Fibroblast of gingiva (primary cell): Measurements from ENCODE around the gene NEIL3.

Source experiments
- DNase-seq: peaks from one replicate; pipeline ENCODE4 v3.0.0-alpha.2; 2011; ENCODE audit warnings: low read depth

NEIL3 gene

GRCh38 chr4:177371461-177371860 is 61.8 kb downstream of the NEIL3 start:
- no peak for DNase-seq

- DNase-seq, result no peak
Observed at GRCh38 chr4:177374966-177375365, 65.3 kb downstream of the NEIL3 start.

DNA sequence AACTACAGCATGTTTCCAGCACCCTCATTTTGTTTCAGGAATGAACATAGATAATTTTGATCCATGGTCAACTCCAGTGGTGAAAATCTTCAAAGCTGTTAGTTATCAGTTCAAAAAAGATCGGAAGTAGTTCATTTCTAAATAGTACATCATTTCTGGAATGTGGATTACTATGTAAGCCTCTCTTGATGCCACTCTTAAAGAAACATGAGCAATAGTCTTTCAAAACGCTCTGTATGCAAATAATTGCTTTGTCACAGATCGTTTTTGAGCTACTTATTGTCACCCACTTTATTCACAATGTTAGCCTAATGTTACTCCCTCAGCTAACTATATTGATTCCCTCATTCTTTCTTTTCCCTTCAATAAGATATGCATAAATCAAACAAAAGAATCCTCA is 65.7 kb downstream of the NEIL3 start:
- DNase-seq, result no peak

DNA sequence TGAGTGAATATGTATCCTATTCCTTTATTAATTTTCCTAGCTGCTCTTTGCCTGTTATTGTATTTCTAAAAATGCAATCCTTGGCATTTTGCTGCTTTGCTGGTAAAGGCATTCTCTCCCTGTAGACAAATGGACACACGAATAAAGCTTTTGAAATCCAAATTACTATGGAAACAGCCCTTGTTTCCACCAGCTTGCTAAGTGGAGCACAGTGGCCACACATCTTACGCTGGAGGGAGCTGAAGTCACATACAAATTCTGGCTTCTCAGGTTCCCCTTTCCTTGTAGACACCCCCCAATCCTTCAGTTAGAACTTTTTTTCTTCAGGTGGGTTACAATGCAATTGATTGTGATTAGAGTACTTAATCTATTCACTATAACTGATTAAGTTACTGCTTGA is 66.3 kb downstream of the NEIL3 start:
- no peak for DNase-seq

DNA sequence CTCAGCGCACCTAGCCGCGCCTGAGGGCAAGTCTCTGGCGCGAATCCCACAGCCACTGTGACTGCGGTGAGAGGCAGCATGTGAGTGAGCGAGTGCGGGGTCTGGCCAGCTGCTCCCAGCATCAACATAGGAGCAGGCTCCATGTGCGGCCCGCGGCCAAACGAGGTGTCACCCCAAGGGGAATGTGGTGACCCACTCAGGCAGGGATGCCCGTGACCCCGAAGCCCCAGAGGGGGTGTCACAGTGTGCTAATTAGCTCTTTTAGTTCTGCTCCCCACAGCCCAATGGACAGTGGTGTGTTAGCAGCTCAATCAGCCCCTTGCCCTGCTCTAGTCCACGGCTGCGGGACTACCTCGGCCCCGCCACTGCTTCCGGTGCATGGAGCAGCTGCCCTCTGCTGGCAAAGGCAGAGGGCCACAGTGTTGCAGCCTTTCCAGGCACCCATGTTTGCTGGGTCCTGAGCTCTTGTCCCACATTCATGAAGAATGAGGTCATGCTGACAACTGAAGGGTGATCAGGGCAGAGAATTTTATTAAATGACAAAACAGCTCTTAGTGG is 71.1 kb downstream of the NEIL3 start:
- DNase-seq, result no peak

GRCh38 chr4:177381762-177382310 is 72.2 kb downstream of the NEIL3 start:
- no peak for DNase-seq

- DNase-seq, result peak; percentile 5
Observed at GRCh38 chr4:177384856-177385397, 75.3 kb downstream of the NEIL3 start.

GRCh38 chr4:177385576-177386277 is 76.1 kb downstream of the NEIL3 start:
- peak; percentile 21 for DNase-seq

GRCh38 chr4:177386278-177386815 is 76.7 kb downstream of the NEIL3 start:
- no peak for DNase-seq

DNA sequence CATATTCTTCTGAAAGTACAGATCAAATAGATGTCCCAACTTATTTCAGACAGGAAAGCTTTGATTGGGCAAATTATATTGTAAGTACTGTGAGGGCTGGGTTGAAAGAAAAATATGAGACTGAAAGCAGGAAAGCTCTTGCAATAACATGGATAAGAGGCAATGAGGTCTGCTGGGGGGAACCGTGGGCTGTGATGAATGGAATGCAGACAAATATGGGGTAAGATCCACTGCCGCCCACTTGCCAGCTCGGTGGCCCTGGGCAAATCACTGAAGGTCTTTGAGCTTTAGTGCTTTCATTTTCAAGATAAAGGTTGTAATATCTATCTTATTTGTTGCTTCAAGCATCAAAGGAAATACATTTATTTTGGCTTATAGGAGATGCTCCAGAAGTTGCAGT is 81.6 kb downstream of the NEIL3 start:
- DNase-seq, result no peak

GRCh38 chr4:177391953-177392352 is 82.3 kb downstream of the NEIL3 start:
- DNase-seq, result no peak

DNA sequence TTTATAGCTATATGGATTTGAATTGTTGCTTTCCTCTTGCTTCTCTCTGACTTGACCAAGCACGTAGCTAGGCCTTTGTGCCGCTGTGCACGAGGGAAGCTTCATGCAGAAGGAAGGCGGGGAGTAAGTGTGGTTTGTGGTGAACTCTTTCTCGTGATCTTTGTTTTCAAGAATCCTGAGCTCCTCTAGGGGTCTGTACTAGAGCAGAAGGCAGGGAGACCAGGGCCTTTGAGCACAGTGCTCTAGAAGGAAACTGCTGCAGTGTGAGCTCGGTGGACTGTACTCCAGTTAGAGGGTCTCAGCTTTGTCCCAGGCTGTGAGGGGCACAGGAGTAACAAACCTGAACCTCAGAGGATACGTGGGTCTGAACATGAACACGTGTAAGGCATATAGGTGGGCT is 83.6 kb downstream of the NEIL3 start:
- DNase-seq, result no peak

GRCh38 chr4:177396352-177396751 is 86.7 kb downstream of the NEIL3 start:
- no peak for DNase-seq

- DNase-seq, result no peak
Observed at GRCh38 chr4:177400030-177400429, 90.4 kb downstream of the NEIL3 start.

- DNase-seq, result no peak
Observed at GRCh38 chr4:177401658-177402273, 92.1 kb downstream of the NEIL3 start.

GRCh38 chr4:177403746-177404145 is 94.1 kb downstream of the NEIL3 start:
- DNase-seq, result no peak

GRCh38 chr4:177404342-177404741 is 94.7 kb downstream of the NEIL3 start:
- no peak for DNase-seq

DNA sequence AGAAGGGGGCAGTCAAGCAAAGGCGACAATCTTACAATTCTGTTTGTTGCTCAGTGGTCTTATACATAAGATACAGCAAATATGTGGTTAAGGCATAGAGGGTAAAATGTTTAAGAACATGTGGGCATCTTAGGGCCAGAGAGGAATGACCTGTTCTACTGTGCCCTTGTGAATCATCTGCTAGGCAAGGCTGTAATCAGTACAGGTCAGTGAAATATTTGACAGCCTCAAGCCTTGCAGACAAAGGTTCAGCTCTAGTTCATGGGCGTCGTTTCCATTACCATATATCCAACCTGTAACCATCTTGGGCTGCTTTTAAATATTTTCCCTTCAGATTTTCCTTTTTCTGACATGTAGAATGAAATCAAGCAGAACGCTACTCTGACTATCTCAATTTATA is 95.3 kb downstream of the NEIL3 start:
- no peak for DNase-seq

GRCh38 chr4:177405508-177405907 is 95.8 kb downstream of the NEIL3 start:
- DNase-seq, result no peak

GRCh38 chr4:177408023-177408422 is 98.3 kb downstream of the NEIL3 start:
- DNase-seq, result no peak

- DNase-seq, result no peak
Observed at GRCh38 chr4:177410566-177410965, 100.9 kb downstream of the NEIL3 start.

DNA sequence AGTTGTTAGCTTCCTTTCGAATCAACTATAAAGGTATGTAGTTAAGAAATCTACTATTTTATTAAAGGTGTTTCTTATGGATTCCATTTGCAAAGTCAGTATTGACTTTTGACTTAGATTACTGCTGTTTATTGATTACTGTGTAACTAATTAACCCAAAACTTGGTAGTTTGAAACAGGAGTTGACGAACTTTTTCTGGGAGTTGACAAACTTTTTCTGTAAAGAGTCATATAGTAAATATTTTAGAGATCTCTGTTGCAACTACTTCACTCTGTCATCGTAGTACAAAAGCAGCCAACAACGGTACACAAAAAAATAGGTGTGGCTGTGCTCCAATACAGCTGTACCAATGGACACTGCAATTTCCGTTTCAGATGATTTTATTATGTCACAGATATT is 102.3 kb downstream of the NEIL3 start:
- no peak for DNase-seq
